Measurements from ENCODE around the gene DAND5.
"Not testable (repeated sequence)": the region's sequence is repeated elsewhere in the genome, so short reads cannot be mapped to it uniquely, and the experiment has no call there.

DAND5 gene

GRCh38 chr19:12953138-12953798, 16.1 kb upstream of the DAND5 start:
- H3F3A ChIP-seq (ENCODE audit: control insufficient read depth, insufficient read depth): peaks cover 31% of the 10 kb centered on the region
- H3K36me3 ChIP-seq (ENCODE audit: control insufficient read depth, low read length): peaks cover 82% of the 10 kb centered on the region
- no peak overlapping the region for H3K4me3 ChIP-seq (ENCODE audit: low read length)
- peaks cover 79% of the 10 kb centered on the region for H3K79me2 ChIP-seq (ENCODE audit: control insufficient read depth, low read length)
- peaks cover 37% of the 10 kb centered on the region for H3K4me1 ChIP-seq (ENCODE audit: control insufficient read depth, low read length)
- H3K27ac ChIP-seq (ENCODE audit: low read depth, low read length): peak overlapping the region; percentile 51; the same call in 1 of the 2 replicates
- no peaks in the 10 kb centered on the region for H3K27me3 ChIP-seq (ENCODE audit: control insufficient read depth, low read length)
- no peaks in the 10 kb centered on the region for H3K9me2 ChIP-seq (replicated peaks; ENCODE audit: control insufficient read depth, low read length)
- no peaks in the 10 kb centered on the region for H3K9me3 ChIP-seq (ENCODE audit: control insufficient read depth, insufficient read depth, low read length)
- H4K20me1 ChIP-seq (ENCODE audit: control insufficient read depth, insufficient read depth, low read depth, low read length): no peaks in the 10 kb centered on the region; the same call in 1 of the 2 replicates
- peak overlapping the region; percentile 9; the same call in 1 of the 2 replicates for H3K4me2 ChIP-seq (ENCODE audit: low read length)
- TF ChIP-seq EZH2phosphoT487 (IDR thresholded peaks at IDR 0.05; ENCODE audit: borderline replicate concordance, low read length) (no peak), CTCF (IDR thresholded peaks at IDR 0.05; ENCODE audit: low read depth, low read length, poor library complexity, severe bottlenecking) (no peak)

- H3K27me3 ChIP-seq (ENCODE audit: control insufficient read depth, low read length): no peaks in the 10 kb centered on the region
- H3K4me3 ChIP-seq (ENCODE audit: low read length): peak overlapping the region; percentile 96
- peaks cover 31% of the 10 kb centered on the region for H3F3A ChIP-seq (ENCODE audit: control insufficient read depth, insufficient read depth)
- H3K4me1 ChIP-seq (ENCODE audit: control insufficient read depth, low read length): peaks cover 37% of the 10 kb centered on the region
- H3K9me2 ChIP-seq (replicated peaks; ENCODE audit: control insufficient read depth, low read length): no peaks in the 10 kb centered on the region
- peak overlapping the region; percentile 51 for H3K27ac ChIP-seq (ENCODE audit: low read depth, low read length)
- peaks cover 74% of the 10 kb centered on the region for H3K36me3 ChIP-seq (ENCODE audit: control insufficient read depth, low read length)
- no peaks in the 10 kb centered on the region for H3K9me3 ChIP-seq (ENCODE audit: control insufficient read depth, insufficient read depth, low read length)
- H3K79me2 ChIP-seq (ENCODE audit: control insufficient read depth, low read length): peaks cover 72% of the 10 kb centered on the region
- no peak for TF ChIP-seq CTCF (IDR thresholded peaks at IDR 0.05; ENCODE audit: low read depth, low read length, poor library complexity, severe bottlenecking)
- no peak for TF ChIP-seq EZH2phosphoT487 (IDR thresholded peaks at IDR 0.05; ENCODE audit: borderline replicate concordance, low read length)
- H4K20me1 ChIP-seq (ENCODE audit: control insufficient read depth, insufficient read depth, low read depth, low read length): no peaks in the 10 kb centered on the region; the same call in 1 of the 2 replicates
- H3K4me2 ChIP-seq (ENCODE audit: low read length): peak overlapping the region; percentile 77
Measured at GRCh38 chr19:12953799-12954611, 15.4 kb upstream of the DAND5 start.

- peaks cover 37% of the 10 kb centered on the region for H3K4me1 ChIP-seq (ENCODE audit: control insufficient read depth, low read length)
- H3K4me2 ChIP-seq (ENCODE audit: low read length): peak overlapping the region; percentile 77
- peak overlapping the region; percentile 51 for H3K27ac ChIP-seq (ENCODE audit: low read depth, low read length)
- H3K79me2 ChIP-seq (ENCODE audit: control insufficient read depth, low read length): peaks cover 66% of the 10 kb centered on the region
- peaks cover 69% of the 10 kb centered on the region for H3K36me3 ChIP-seq (ENCODE audit: control insufficient read depth, low read length)
- H3F3A ChIP-seq (ENCODE audit: control insufficient read depth, insufficient read depth): peaks cover 31% of the 10 kb centered on the region
- no peaks in the 10 kb centered on the region for H3K9me2 ChIP-seq (replicated peaks; ENCODE audit: control insufficient read depth, low read length)
- no peaks in the 10 kb centered on the region; the same call in 1 of the 2 replicates for H4K20me1 ChIP-seq (ENCODE audit: control insufficient read depth, insufficient read depth, low read depth, low read length)
- H3K4me3 ChIP-seq (ENCODE audit: low read length): peak overlapping the region; percentile 96
- no peaks in the 10 kb centered on the region for H3K27me3 ChIP-seq (ENCODE audit: control insufficient read depth, low read length)
- no peak for TF ChIP-seq CTCF (IDR thresholded peaks at IDR 0.05; ENCODE audit: low read depth, low read length, poor library complexity, severe bottlenecking)
- no peak for TF ChIP-seq EZH2phosphoT487 (IDR thresholded peaks at IDR 0.05; ENCODE audit: borderline replicate concordance, low read length)
- H3K9me3 ChIP-seq (ENCODE audit: control insufficient read depth, insufficient read depth, low read length): no peaks in the 10 kb centered on the region
Measured at GRCh38 chr19:12954612-12954962, 14.8 kb upstream of the DAND5 start.

- H3K27me3 ChIP-seq (ENCODE audit: control insufficient read depth, low read length); H3K9me2 ChIP-seq (replicated peaks; ENCODE audit: control insufficient read depth, low read length); H4K20me1 ChIP-seq (ENCODE audit: control insufficient read depth, insufficient read depth, low read depth, low read length); H3K9me3 ChIP-seq (ENCODE audit: control insufficient read depth, insufficient read depth, low read length): not testable (repeated sequence)
- peaks cover 37% of the 10 kb centered on the region for H3K4me1 ChIP-seq (ENCODE audit: control insufficient read depth, low read length)
- peaks cover 31% of the 10 kb centered on the region for H3F3A ChIP-seq (ENCODE audit: control insufficient read depth, insufficient read depth)
- H3K4me3 ChIP-seq (ENCODE audit: low read length): peak overlapping the region; percentile 96
- H3K27ac ChIP-seq (ENCODE audit: low read depth, low read length): peak overlapping the region; percentile 54
- H3K4me2 ChIP-seq (ENCODE audit: low read length): peak overlapping the region; percentile 77
- H3K36me3 ChIP-seq (ENCODE audit: control insufficient read depth, low read length): peaks cover 59% of the 10 kb centered on the region
- H3K79me2 ChIP-seq (ENCODE audit: control insufficient read depth, low read length): peaks cover 63% of the 10 kb centered on the region
Measured at GRCh38 chr19:12955575-12955974, 13.8 kb upstream of the DAND5 start.
